Fibroblast of the aortic adventitia (primary cell): ENCODE results near the gene ACAP3. TPM values are rescaled to one million over a fixed set of nuclear protein-coding genes. Genes with fewer than 3 reads are reported as not detected.

ENCODE experiments used
- DNase-seq: peaks from one replicate; pipeline ENCODE4 v3.0.0-alpha.2; 2010; ENCODE audit warnings: low read depth
- H3K4me3 ChIP-seq: 2 replicates; pipeline ENCODE4 v1.5.1; 2011; ENCODE audit warnings: low read depth, mild to moderate bottlenecking, control low read depth, low read length, moderate library complexity
- CTCF ChIP-seq: IDR thresholded peaks from 2 replicates; pipeline ENCODE4 v1.5.1; 2011; ENCODE audit warnings: mild to moderate bottlenecking, low read length, control low read depth, inconsistent platforms; ENCODE audit not compliant: insufficient read depth
- total RNA-seq: library from RNA; depleted of rRNA; stranded (reverse); fragments of >200 nt; gene quantifications from 2 replicates; pipeline ENCODE4 v1.2.3, GENCODE V29; 2012; ENCODE audit warnings: low replicate concordance

Gene ACAP3
- total RNA-seq, 1 donor = 43.2 TPM

DNA sequence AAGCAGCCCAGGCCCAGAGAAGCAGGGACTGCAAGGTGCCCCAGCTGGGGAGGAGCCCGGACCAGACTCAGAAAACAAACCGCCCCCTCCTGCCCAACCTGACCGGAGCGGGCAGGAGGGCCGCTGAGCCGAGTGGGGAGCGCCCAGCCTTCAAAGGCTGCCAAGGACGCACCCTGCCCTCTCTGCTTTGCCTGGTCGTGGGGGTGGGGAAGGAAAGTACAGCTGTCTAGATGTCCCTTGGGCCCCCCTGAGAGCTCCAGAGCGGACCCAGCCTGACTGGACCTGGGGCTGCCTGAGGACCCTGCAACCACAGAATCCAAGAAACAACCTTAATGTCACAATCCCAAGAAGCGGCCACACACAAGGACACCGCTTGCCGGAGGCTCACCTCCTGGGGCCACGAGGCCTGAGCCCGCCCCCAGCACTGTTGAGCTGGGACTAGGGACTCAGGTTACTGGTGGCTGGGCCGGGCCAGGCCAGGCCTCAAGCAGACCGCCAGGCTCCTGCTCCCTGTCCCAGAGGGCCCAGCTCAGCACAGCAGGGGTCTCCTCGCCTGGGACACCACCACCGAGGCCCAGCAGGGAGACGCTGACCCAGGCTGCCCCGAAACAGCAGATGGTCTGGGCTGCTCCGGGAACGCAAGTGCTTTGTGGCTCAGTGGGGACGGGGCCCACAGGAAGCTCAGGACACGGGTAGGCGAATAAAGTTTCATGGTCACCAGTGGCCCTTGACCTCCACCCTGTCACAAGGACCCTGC, 40.1 kb upstream of the ACAP3 start:
- no peak for TF ChIP-seq CTCF
- no peak for DNase-seq

GRCh38 chr1:1347026-1347595, 39.4 kb upstream of the ACAP3 start:
- no peak for TF ChIP-seq CTCF
- peak overlapping the region; percentile 80 for H3K4me3 ChIP-seq
- DNase-seq = no peak

More for the DNA sequence above, 40.1 kb upstream of the ACAP3 start:
- peak overlapping the region; percentile 80 for H3K4me3 ChIP-seq

GRCh38 chr1:1346501-1346890, 38.8 kb upstream of the ACAP3 start:
- TF ChIP-seq CTCF = no peak
- DNase-seq = no peak
- H3K4me3 ChIP-seq = peak overlapping the region; percentile 37

GRCh38 chr1:1345860-1346500, 38.2 kb upstream of the ACAP3 start:
- peak overlapping the region; percentile 37 for H3K4me3 ChIP-seq
- no peak for TF ChIP-seq CTCF
- no peak for DNase-seq

GRCh38 chr1:1345384-1345783, 37.7 kb upstream of the ACAP3 start:
- H3K4me3 ChIP-seq = peak overlapping the region; percentile 17
- peak; percentile 4 for TF ChIP-seq CTCF
- no peak for DNase-seq

DNA sequence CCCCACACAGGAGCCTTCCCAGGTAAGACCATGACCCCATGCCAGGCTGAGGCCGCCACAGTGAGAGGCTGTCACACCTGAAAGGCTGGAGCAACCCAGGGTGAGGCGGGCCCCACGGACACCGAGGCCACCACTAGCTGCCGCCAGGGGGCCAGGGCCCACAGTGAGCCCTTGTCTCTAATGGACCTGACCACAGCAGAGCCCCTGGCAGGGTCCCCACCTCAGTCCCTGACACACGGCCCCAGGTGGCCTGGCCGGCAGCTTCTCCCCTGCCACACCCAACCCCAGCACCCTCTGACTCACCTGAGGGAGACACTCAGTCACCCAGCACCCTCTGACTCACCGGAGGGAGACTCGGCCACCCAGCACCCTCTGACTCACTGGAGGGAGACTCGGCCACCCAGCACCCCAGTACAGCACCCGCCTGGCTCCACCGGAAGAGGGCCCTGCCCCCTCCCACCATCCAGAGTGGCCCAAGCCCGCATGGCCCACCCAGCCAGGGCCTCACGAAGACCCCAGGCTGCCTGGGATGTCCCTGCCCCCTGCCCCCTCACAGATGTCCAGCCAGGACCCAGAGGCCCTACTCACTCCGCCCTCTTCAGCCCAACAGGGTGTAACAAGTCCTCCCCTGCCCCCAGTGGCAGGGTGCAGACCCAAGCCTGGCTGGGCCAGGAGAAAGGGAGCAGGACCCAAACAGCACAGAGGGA, 37.1 kb upstream of the ACAP3 start:
- H3K4me3 ChIP-seq = peak overlapping the region; percentile 17
- peak; percentile 57 for TF ChIP-seq CTCF
- DNase-seq = peak; percentile 58
